Cardiac muscle cell (in vitro differentiated cells and primary cell): Measurements from ENCODE around the gene ICAM1. TPM values are rescaled to one million over a fixed set of nuclear protein-coding genes. Genes with fewer than 3 reads are reported as not detected.

Experiments used
- DNase-seq, 2 donors: peaks; one replicate each; pipeline versions ENCODE4 v3.0.0 to v3.0.0-alpha.2; 2010 to 2017; ENCODE audit warnings: low read depth in 1 of 2, low spot score in 1 of 2
- H3K27ac ChIP-seq: fragments of 200-600 bp; sonication (generic); 2 replicates; pipeline ENCODE4 v1.5.1; 2016
- H3K27me3 ChIP-seq: fragments of 200-600 bp; sonication (generic); 2 replicates; pipeline ENCODE4 v1.6.0; 2016; ENCODE audit warnings: control low read depth
- H3K36me3 ChIP-seq: fragments of 200-600 bp; sonication (generic); 2 replicates; pipeline ENCODE4 v1.5.1; 2016; ENCODE audit warnings: control low read depth
- H3K4me1 ChIP-seq: fragments of 200-600 bp; sonication (generic); 2 replicates; pipeline ENCODE4 v1.8.1; 2017; ENCODE audit warnings: low read depth, mild to moderate bottlenecking, mixed run types
- H3K4me3 ChIP-seq: fragments of 200-600 bp; sonication (generic); 2 replicates; pipeline ENCODE4 v1.5.1; 2016; ENCODE audit warnings: mild to moderate bottlenecking
- H3K9me3 ChIP-seq: fragments of 200-600 bp; sonication (generic); 2 replicates; pipeline ENCODE4 v1.5.1; 2017; ENCODE audit warnings: low read depth, mild to moderate bottlenecking, control low read depth
- polyA plus RNA-seq: library from polyadenylated mRNA; unstranded; fragments of >200 nt; fragmentation: Nextera tagmentation; extraction: Ambion mirVana; gene quantifications from 2 replicates; pipeline ENCODE4 v1.2.1, GENCODE V29; 2016
- total RNA-seq: library from RNA; depleted of rRNA; stranded (reverse); fragments of >200 nt; gene quantifications from 2 replicates; pipeline ENCODE4 v1.2.3, GENCODE V29; 2016
- TF ChIP-seq, protein P1 (sequence below): IDR thresholded peaks from 2 replicates; pipeline ENCODE4 v1.5.1; 2012; ENCODE audit warnings: low read depth, mild to moderate bottlenecking, low read length

ICAM1 gene
- total and polyA plus RNA-seq, 2 experiments from 2014 or later = 0.57 to 0.77 TPM

- no peaks in the 10 kb centered on the region for H3K9me3 ChIP-seq
- peaks cover 11% of the 10 kb centered on the region for H3K4me1 ChIP-seq
- H3K27ac ChIP-seq = no peak overlapping the region
- DNase-seq = no peak
- no peak overlapping the region for H3K4me3 ChIP-seq
- H3K27me3 ChIP-seq = no peaks in the 10 kb centered on the region
- TF ChIP-seq, protein P1, sequence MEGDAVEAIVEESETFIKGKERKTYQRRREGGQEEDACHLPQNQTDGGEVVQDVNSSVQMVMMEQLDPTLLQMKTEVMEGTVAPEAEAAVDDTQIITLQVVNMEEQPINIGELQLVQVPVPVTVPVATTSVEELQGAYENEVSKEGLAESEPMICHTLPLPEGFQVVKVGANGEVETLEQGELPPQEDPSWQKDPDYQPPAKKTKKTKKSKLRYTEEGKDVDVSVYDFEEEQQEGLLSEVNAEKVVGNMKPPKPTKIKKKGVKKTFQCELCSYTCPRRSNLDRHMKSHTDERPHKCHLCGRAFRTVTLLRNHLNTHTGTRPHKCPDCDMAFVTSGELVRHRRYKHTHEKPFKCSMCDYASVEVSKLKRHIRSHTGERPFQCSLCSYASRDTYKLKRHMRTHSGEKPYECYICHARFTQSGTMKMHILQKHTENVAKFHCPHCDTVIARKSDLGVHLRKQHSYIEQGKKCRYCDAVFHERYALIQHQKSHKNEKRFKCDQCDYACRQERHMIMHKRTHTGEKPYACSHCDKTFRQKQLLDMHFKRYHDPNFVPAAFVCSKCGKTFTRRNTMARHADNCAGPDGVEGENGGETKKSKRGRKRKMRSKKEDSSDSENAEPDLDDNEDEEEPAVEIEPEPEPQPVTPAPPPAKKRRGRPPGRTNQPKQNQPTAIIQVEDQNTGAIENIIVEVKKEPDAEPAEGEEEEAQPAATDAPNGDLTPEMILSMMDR = no peak
- peaks cover 39% of the 10 kb centered on the region for H3K36me3 ChIP-seq
These were observed 47.0 kb downstream of the ICAM1 start for GRCh38 chr19:10317857-10318462.

GRCh38 chr19:10318807-10319682, 48.1 kb downstream of the ICAM1 start:
- Histone ChIP-seq H3K4me3 (no peak overlapping the region), H3K27ac (no peak overlapping the region), H3K9me3 (no peaks in the 10 kb centered on the region), H3K36me3 (peaks cover 48% of the 10 kb centered on the region), H3K4me1 (peaks cover 11% of the 10 kb centered on the region), H3K27me3 (no peaks in the 10 kb centered on the region)
- DNase-seq = no peak
- TF ChIP-seq, protein P1 = no peak

- H3K4me3 ChIP-seq = no peak overlapping the region
- peaks cover 58% of the 10 kb centered on the region for H3K36me3 ChIP-seq
These were observed 49.9 kb downstream of the ICAM1 start for GRCh38 chr19:10320602-10321416.

GRCh38 chr19:10321417-10321797, 50.5 kb downstream of the ICAM1 start:
- H3K9me3 ChIP-seq = no peaks in the 10 kb centered on the region
- no peak for DNase-seq
- H3K27ac ChIP-seq = no peak overlapping the region

More at GRCh38 chr19:10320602-10321416, 49.9 kb downstream of the ICAM1 start:
- Histone ChIP-seq H3K27ac (no peak overlapping the region), H3K9me3 (no peaks in the 10 kb centered on the region), H3K4me1 (peaks cover 6% of the 10 kb centered on the region), H3K27me3 (no peaks in the 10 kb centered on the region)
- TF ChIP-seq, protein P1 = no peak
- no peak for DNase-seq

More at GRCh38 chr19:10321417-10321797, 50.5 kb downstream of the ICAM1 start:
- H3K36me3 ChIP-seq = peaks cover 61% of the 10 kb centered on the region
- TF ChIP-seq, protein P1 = no peak
- H3K27me3 ChIP-seq = no peaks in the 10 kb centered on the region
- no peak overlapping the region for H3K4me3 ChIP-seq
- H3K4me1 ChIP-seq = peaks cover under 1% of the 10 kb centered on the region
